Measurements from ENCODE around the gene IGSF10. TPM values are rescaled to one million over a fixed set of nuclear protein-coding genes. Genes with fewer than 3 reads are reported as not detected.

The IGSF10 gene
- total RNA-seq, 2 donors from 2014 or later, result 5.2 to 5.7 TPM

DNA sequence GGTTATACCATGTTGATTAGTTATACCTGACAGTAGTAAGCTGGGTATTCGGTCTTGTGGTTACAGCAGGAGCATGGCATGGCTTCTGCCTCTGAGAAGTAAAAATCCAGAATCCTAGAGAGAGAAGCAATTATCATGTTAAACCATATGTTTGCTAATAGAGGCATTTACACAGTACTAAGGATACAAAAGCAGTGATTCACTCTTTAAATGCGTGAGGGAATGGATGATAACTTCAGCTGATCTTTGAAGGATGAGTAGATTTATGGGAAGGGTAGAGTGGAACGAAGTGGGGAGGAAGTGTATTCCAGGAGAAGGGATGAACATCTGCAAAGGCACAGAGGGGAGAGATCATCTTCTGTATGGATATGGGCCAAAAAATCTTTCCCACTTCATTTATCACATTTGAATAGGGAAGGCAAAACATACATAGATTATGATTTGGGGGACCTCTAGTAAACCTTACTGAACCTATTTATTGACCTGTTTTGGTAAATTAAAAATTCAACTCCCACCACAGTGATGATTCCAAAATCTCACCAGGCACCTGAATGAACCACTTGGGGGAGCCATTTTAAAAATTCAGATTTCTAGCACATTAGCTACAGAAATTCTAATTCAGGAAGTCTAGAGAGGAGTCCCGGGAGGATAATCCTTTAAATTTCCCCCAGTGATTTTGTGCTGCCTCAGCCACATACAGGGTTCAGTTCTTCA, 35.1 kb downstream of the IGSF10 start:
- Histone ChIP-seq H3K36me3 (no peaks in the 10 kb centered on the region), H3K27ac (no peak overlapping the region), H3K4me1 (no peaks in the 10 kb centered on the region), H3K27me3 (no peaks in the 10 kb centered on the region), H3K4me3 (no peak overlapping the region), H3K9me3 (no peaks in the 10 kb centered on the region)
- DNase-seq (ENCODE audit: low spot score), result no peak
- TF ChIP-seq, protein P1, sequence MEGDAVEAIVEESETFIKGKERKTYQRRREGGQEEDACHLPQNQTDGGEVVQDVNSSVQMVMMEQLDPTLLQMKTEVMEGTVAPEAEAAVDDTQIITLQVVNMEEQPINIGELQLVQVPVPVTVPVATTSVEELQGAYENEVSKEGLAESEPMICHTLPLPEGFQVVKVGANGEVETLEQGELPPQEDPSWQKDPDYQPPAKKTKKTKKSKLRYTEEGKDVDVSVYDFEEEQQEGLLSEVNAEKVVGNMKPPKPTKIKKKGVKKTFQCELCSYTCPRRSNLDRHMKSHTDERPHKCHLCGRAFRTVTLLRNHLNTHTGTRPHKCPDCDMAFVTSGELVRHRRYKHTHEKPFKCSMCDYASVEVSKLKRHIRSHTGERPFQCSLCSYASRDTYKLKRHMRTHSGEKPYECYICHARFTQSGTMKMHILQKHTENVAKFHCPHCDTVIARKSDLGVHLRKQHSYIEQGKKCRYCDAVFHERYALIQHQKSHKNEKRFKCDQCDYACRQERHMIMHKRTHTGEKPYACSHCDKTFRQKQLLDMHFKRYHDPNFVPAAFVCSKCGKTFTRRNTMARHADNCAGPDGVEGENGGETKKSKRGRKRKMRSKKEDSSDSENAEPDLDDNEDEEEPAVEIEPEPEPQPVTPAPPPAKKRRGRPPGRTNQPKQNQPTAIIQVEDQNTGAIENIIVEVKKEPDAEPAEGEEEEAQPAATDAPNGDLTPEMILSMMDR (IDR thresholded peaks at IDR 0.05), result peak in 1 of 2 donors; percentile 19

DNA sequence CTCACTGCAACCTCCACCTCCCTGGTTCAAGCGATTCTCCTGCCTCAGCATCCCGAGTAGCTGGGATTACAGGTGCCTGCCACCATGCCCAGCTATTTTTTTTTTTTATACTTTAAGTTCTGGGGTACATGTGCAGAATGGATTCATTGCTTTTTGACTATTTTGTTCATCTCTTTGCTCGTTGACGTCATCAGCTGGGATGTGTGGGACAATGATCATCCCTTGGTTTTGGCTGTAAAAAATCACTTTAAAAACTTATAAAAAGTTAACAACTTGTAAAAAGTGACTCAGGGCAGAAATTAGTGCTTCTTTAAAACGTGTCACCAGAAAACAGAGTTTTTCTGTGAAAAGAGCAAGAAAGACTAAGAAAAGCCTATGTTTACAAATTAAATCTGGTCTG, 37.8 kb downstream of the IGSF10 start:
- no peak for DNase-seq (ENCODE audit: low spot score)
- no peak overlapping the region for H3K4me3 ChIP-seq
- H3K36me3 ChIP-seq, result no peaks in the 10 kb centered on the region
- no peaks in the 10 kb centered on the region for H3K9me3 ChIP-seq
- no peak overlapping the region for H3K27ac ChIP-seq
- TF ChIP-seq, protein P1 (IDR thresholded peaks at IDR 0.05), result no peak
- H3K4me1 ChIP-seq, result no peaks in the 10 kb centered on the region
- H3K27me3 ChIP-seq, result no peaks in the 10 kb centered on the region

DNA sequence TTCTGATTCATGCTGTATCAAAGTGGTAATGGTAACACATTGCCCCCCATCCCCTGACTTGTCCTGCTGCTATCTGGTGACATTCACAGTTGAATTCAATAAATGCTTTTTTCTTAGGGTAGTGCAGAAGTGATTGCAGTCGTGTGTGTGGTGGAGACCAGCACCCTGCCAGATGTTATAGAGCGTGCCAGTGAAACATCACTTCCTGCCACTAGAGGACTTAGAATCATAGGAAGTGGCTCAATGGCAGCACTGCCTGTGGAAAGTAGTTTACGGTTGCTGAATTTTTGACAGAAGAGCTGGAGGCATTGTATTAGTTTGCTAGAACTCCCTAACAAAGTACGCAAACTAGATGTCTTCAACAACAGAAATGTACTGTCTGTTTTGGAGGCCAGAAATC, 38.9 kb downstream of the IGSF10 start:
- TF ChIP-seq, protein P1 (IDR thresholded peaks at IDR 0.05), result no peak
- no peak overlapping the region for H3K4me3 ChIP-seq
- H3K27me3 ChIP-seq, result no peaks in the 10 kb centered on the region
- DNase-seq (ENCODE audit: low spot score), result no peak
- no peaks in the 10 kb centered on the region for H3K9me3 ChIP-seq
- H3K27ac ChIP-seq, result no peak overlapping the region
- H3K4me1 ChIP-seq, result no peaks in the 10 kb centered on the region
- H3K36me3 ChIP-seq, result no peaks in the 10 kb centered on the region

DNA sequence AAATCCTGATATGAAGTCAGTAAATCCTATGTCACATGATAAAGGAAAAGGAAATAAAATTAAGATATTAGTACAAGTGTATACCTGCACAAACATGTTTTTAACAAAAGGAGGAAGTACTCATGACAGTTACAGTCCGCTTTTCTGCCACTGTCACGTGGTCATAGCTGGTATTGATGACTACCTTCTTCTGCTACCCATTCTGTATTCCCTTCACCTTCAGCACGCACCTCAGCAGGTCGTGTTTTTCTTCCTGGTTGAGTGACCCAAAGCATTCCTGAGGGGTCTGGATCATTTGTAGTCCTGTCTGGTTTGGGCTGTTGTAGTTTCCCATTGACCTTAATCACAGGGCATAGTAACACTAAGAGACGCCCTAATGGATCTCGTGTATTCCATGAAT, 41.1 kb downstream of the IGSF10 start:
- no peak for DNase-seq (ENCODE audit: low spot score)
- Histone ChIP-seq H3K9me3 (no peaks in the 10 kb centered on the region), H3K27me3 (no peaks in the 10 kb centered on the region)

DNA sequence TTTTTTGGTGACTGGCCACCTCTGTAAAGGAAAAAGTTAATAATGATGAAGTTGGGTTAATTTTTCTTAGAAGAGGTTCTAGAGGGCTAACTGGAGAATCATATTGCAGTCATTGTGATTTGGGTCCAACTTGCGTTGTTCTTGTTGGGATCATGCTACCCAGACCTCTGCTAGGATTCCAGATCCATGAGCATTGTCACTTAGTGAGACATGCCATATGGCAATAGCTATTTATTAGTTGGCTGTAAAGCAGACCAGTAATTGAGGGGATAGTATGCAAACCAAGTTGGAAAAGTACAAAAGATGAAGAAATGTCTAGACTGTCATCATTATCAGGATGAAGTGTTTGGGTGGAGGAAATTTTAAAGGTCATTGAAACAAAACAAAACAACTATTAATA, 45.6 kb downstream of the IGSF10 start:
- TF ChIP-seq, protein P1 (IDR thresholded peaks at IDR 0.05), result no peak
- Histone ChIP-seq H3K4me1 (no peaks in the 10 kb centered on the region), H3K36me3 (no peaks in the 10 kb centered on the region), H3K4me3 (no peak overlapping the region), H3K27me3 (no peaks in the 10 kb centered on the region), H3K27ac (no peak overlapping the region), H3K9me3 (no peaks in the 10 kb centered on the region)
- DNase-seq (ENCODE audit: low spot score), result no peak

More for the DNA sequence above, 41.1 kb downstream of the IGSF10 start:
- Histone ChIP-seq H3K27ac (no peak overlapping the region), H3K36me3 (no peaks in the 10 kb centered on the region), H3K4me1 (no peaks in the 10 kb centered on the region), H3K4me3 (no peak overlapping the region)
- TF ChIP-seq, protein P1 (IDR thresholded peaks at IDR 0.05), result no peak

DNA sequence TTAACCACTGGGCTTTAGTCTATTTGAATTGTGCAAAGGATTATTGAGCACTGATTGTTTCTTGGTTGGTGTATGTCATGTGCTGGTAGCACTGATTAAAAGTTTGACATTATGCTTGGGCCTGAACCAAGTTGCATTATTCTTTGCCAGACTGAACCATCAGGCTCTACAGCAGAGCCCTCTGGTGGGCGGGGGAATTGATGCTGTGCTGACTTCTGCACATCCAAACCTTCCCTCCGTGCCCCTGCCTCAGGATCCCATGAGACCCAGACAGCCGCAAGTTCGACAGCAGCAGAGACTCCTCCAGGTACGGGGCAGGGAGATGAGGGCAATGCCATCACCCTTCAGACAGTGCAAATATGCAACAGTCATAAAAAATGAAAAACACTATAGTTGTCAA, 47.9 kb downstream of the IGSF10 start:
- TF ChIP-seq, protein P1 (IDR thresholded peaks at IDR 0.05), result no peak
- DNase-seq (ENCODE audit: low spot score), result no peak

More for the DNA sequence above, 47.9 kb downstream of the IGSF10 start:
- H3K4me3 ChIP-seq, result no peak overlapping the region
- H3K9me3 ChIP-seq, result no peaks in the 10 kb centered on the region
- H3K36me3 ChIP-seq, result no peaks in the 10 kb centered on the region
- H3K27ac ChIP-seq, result no peak overlapping the region
- H3K4me1 ChIP-seq, result no peaks in the 10 kb centered on the region
- H3K27me3 ChIP-seq, result no peaks in the 10 kb centered on the region
